ENCODE results near the gene PACS2.

The PACS2 gene

DNA sequence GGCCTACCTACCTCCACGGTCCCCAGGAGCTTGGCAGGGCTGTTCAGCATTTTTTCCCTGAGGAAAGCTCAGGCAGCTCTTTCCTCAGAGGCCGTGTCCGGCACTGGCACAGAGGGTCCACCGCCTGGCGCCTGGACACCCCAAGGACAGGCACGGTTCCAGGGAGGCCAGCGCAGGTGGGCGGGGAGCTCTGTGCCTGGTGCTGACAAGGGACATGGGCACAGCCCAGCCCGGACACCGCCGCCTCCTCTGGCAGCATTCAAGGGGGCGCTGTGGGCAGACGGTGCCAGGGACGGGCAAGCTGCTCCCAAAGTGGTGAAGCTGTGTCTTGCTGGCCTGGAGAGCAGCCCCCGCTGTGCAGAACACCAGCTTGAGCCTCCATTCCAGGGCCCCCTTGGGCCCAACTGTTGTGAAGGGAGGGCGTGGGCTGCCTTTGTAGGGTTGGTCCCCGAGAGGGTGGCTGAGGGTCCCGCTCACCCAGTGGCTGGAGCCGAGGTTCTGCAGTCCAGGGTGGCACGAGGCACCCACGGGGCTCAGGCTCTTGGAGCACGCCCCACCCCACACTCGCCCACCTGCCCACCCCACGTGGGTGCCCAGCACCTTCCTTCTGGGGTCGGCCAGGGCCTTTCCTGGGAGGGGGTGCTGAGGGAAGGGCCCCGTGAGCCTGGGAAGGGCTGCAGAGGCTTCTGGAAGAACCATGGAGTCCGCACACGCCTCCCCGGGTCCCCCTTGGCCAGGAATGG, 54.5 kb downstream of the PACS2 start:
- DNase-seq (ENCODE audit: low spot score): no peak

DNA sequence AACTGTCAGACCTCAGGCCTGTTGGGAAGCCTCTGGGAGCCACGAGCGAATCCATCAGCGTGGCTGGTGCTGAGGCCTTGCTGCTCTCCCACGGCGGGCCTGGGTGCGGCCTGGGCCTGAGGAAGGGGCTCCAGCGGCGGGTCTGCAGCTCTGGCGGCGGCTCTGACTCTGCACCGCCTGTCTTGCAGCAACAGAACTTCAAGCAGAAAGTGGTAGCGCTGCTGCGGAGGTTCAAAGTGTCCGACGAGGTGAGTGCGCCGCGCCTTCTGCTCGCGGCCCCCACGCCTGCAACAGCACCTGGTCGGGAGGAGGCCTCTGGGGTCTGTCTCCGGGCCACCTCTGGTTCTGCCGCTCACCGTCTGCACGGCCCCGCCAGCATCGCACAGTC, 55.1 kb downstream of the PACS2 start:
- DNase-seq (ENCODE audit: low spot score): no peak

DNA sequence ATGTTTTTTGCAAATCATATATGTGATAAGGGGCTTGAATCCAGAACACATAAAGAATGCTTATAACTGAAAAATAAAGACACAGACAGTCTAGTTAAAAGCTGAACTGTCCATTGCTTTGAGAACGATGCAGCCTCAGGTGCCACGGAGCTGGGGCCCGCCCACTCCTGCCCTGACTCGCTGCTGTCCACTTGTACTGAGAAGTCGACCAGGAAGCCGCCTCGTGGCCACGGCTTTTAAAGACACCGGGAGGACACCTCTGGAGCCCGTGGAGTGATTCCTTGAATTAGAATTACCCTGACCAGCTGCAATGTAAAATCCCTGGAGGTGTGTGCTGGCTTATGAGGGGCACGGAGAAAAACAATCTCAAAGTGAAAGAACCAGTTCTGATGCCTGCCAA, 59.8 kb downstream of the PACS2 start:
- DNase-seq (ENCODE audit: low spot score): no peak

DNA sequence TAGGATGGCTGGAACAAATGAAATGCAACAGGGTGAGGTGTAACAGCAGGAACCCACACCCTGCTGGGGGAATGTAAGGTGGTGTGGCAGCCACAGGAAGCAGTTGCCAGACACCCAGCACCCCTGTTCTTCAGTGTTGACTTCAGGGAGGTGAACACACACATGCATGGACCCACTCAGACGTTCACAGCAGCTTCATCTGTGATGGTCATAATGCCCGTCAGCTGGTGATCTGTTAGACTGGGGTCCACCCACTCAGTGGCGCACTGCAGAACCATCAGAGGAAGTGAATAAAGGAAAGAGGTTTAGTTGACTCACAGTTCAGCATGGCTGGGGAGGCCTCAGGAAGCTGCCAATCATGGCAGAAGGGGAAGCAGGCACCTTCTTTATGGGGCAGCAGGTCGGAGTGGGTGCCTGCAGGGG, 61.1 kb downstream of the PACS2 start:
- DNase-seq (ENCODE audit: low spot score): no peak

DNA sequence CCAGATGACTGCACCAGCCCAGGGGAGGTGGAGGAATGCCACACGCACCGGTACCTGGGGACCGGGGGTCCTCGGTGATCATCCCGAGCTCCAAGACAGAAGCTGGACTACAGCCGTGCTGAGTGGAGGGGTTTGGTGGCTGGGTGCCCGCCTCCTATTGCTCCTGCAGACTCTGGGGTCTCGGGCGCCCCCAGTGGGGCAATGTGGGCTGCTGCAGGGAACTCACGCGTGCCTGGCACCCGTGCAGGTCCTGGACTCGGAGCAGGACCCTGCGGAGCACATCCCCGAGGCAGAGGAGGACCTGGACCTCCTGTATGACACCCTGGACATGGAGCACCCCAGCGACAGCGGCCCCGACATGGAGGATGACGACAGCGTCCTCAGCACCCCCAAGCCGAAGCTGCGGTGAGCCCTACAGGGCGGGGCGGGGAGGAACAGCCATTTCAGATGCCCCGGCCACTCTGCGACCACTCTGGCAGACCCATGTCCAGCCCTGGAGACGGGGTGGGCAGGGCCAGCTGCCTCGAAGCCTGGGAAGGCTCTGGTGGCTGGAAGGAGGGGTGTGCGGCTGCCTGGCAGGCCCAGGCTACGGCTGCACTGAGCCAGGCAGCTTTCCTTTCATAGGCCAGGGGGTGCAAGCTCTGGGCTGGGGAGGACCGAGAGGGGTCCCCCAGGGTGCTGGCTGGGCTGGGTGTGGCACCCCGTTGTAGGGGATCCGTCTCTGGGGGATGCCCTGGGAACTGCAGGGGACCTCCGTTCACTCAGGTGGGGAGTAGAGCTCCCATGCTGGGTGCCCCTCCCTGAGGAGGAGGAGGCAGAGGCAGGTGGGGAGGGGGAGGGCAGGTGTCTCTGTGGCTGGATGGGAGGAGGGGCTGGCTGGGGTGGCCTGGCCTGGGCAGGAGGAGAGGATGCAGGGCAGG, 62.2 kb downstream of the PACS2 start:
- DNase-seq (ENCODE audit: low spot score): no peak

DNA sequence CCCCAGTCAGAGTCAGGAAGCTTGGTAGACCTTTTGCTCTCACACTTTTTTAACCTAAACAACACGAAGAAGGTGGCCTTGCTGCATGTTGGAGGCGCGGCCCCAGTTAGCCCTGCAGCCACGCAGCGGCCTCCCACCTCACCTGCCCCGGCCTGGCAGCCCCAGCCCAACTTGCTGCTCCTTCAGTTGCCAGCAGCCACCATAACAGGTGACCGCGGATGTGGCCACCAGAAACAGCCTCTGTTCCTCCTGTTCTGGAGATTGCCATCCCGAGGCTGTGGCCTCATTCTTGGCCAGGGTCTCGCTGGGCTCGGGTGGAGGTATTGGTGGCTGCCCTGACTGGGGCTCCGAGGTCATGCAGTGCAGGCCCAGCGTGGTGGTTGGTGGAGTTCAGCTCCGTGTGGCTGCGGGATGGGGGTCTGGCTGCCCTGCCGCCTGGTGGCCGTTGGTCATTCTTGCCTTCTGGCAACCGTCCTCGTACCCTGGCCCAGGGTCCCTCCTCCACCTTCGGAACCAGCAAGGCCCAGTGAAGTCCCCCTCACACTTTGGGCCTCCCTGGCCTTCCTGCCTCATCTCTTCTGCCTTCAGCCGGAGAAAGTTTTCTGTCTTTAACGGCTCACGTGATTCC, 63.1 kb downstream of the PACS2 start:
- no peak for DNase-seq (ENCODE audit: low spot score)

DNA sequence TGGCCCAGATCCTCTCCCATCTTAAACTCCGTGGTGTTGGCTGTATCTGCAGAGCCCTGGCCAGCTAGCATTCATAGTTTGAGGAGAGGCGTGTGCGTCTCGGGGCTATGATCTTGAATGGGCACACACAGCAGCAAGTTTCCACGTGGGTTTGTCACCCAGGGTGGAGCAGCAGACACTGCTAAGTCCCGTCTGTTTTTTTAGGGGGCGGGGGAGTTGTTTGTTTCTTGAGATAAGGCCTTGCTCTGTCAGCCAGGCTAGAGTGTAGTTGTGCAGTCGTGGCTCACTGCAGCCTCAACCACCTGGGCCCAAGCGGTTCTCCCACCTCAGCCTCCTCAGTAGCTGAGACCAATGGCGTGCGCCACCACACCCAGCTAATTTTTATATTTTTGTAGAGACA, 63.7 kb downstream of the PACS2 start:
- DNase-seq (ENCODE audit: low spot score): no peak

DNA sequence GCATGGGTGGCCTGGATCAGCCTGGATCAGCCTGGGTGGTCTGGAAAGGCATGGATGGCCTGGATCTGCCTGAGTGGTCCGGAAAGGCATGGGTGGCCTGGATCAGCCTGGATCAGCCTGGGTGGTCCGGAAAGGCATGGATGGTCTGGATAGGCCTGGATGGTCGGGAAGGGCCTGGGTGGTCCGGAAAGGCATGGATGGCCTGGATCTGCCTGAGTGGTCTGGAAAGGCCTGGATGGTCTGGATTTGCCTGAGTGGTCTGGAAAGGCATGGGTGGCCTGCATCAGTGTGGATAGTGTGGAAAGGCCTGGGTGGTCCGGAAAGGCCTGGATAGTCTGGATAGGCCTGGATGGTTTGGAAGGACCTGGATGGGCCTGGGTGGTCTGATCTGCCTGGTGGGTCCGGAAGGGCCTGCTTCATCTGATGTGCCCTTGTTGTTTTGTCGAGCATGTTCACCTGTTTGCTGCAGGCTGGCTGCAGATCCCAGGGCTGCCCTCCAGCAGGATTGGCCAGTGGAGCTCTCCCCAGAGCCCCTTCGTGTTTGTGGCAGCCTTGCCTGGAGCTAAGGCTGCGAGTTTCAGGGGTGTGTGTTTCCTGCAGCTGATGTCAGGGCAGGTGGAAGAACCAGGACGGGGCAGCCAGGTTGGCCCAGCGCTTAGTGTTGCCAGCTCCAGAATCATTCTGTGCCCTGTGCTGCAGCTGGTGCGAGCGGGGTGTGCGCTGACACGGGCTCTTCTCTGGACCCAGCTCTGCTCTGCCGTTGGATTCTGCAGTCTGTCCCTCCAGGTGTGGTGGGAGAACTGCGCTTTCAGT, 64.5 kb downstream of the PACS2 start:
- DNase-seq (ENCODE audit: low spot score): no peak

DNA sequence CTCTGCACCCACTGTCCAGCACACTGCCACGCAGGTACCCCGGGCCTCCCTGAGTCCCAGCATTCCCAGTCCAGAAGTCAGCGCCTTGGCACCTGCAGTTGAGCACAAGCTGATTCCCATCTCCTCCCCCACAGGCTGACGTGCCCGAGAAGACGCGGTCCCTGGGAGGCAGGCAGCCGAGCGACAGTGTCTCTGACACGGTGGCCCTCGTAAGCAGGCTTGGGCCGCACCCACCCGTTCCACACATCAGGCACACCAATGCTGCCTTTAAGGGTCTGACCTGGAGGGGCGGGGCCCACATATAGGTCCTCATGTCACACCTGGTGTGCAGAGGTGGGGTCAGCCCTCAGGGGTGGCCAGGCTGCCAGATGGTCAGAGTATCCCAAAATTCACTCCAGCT, 65.4 kb downstream of the PACS2 start:
- no peak for DNase-seq (ENCODE audit: low spot score)

DNA sequence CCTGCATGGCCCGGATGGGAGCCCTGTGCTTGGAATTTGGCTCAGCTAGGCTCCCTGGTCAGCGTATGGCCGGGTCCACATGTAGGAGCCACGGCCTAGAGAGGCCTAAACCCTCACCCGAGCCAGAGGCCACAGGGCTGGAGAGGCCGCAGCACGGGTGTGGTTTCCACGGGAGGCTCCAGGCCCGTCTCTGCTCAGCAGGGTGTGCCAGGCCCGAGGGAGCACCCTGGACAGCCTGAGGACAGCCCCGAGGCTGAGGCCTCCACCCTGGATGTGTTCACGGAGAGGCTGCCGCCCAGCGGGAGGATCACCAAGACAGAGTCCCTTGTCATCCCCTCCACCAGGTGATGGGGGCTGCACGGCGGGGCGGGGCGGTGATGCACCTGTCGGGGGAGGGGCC, 66.2 kb downstream of the PACS2 start:
- DNase-seq (ENCODE audit: low spot score): no peak

DNA sequence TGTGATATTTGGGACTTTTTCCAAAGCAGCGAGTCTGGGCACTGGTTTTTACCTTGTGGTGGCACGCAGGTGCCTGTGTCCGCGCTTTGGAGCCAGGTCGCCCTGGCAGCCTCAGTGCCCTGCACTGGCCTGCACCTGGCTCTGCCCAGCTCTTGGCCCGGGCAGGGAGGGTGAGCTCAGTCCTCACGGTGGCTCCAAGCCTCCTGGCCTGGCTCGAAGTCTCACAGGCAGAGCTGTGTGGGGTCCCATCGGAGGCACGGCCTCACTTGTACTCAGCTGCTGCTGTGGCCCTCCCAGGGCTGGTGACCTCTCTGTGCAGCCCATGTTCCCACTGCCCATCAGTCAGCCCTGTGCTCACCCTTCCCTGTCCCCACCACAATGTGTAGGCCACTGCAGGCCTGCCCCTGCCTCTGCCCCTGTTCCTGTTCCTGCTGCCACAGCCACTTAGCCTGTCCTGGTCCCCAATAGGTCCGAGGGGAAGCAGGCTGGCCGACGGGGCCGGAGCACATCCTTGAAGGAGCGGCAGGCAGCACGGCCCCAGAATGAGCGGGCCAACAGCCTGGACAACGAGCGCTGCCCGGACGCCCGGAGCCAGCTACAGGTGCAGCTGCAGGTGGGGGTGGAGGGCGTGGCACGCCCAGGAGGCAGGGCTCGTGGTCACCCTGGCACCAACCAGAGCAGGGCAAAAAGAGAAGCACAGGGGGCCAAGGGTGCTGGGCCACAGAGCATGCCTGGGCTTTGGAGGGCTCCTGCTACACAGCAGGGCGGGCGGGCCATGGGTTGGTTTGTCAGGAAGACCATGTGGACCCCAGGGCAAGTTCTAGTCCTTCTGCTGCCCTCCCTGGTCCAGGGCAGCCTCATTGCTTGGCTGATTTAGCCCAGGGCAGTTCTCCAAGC, 67.1 kb downstream of the PACS2 start:
- no peak for DNase-seq (ENCODE audit: low spot score)

DNA sequence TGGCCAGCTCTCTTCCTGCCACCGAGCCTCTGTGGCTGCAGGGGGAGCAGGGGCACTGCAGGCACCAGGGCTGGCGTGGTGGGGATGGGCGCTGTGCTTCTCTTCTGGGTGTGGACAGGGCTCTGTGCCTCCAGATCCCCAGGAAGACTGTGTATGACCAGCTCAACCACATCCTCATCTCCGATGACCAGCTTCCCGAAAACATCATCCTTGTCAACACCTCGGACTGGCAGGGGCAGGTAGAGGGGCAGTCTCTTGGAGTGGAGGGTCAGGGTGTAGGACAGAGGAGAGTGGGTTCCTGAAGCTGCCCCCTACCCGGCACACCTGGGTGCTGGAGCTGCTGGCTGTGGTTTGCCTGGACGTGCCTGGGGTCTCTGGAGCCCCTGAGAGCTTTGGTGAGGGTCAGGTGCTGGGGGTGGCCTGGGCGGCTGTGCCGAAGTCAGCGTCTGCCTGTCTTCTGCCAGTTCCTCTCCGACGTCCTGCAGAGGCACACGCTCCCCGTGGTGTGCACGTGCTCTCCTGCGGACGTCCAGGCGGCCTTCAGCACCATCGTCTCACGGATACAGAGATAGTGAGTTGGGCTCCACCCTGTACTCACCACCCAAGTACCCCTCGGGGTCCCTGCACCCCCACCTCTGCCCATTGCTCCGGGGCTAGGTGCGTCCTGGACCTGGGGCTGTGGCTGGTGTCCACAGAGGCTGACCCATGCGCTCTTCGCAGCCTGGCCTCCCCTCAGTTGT, 68.0 kb downstream of the PACS2 start:
- no peak for DNase-seq (ENCODE audit: low spot score)

DNA sequence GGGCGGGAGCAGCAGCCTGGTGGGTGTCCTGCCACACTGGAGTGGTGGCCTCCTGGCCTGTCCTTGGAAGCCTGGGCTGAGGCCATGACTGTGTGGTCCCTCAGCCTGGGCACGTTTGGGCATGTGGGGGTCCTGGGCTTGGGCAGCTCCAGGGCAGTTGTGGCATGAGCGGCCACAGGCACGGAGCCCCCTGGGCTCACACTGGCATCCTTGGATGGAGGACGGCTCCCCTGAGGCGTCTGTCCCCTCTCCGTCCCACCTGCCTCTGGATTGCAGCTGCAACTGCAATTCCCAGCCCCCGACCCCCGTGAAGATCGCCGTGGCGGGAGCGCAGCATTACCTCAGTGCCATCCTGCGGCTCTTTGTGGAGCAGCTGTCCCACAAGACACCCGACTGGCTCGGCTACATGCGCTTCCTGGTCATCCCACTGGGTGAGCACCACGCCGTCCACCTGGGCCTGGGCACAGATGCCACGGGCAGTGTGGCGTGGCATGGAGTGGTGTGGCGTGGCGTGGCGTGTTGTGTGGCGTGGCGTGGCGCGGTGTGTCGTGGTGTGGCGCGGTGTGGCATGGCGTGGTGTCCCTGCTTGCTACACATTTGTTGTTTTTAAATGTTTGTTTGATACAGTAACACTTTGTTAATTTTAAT, 68.7 kb downstream of the PACS2 start:
- DNase-seq (ENCODE audit: low spot score): no peak

DNA sequence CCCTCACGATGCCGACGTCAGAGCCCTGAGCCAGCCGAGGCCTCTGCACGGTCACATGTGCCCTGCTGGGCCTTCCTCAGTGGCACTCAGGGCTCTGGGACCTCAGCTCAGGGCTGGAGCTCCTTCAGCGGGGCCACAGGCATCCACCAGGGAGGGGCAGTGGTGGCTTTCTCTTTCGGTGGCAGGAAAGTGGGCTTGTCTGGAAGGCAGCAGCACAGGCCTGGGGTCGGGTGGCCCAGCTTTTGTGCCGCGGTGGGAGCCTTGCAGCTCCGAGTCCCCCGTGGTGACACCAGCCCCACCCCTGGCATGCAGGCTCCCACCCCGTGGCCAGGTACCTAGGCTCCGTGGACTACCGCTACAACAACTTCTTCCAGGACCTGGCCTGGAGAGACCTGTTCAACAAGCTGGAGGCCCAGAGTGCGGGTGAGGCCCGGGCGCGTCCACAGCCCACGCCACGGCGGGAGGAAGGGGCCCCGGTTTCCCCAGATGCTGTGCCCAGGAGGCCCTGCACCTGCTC, 69.6 kb downstream of the PACS2 start:
- DNase-seq (ENCODE audit: low spot score): no peak

DNA sequence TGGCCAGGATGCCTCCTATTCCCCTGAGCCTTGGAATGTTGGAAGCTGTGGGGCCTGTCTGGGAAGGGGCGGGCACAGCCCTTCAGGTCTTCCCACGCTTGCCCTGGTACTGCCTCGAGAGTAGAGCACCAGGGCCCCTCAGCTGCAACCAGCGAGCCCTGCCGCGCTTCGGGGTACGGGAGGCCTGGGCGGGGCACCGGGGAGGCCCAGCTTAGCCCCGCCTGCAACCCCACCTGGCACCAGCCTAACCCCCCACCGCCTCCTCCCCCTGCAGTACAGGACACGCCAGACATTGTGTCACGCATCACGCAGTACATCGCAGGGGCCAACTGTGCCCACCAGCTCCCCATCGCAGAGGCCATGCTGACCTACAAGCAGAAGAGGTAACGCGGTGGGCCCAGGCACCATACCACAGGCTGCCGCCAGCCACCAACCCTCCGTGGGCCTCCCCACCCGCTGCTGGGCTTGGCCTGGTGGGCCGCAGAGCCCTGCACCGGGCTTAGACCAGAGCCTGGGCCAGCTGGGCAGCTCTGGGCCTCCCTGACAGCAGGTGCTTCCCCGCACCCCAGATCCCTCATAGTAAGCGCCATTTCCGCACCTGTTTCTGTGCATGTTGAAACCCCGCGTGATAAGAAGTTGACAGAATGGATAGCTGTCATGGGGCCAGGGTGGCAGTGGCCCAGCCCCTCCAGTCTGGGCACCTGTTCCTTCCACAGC, 70.2 kb downstream of the PACS2 start:
- no peak for DNase-seq (ENCODE audit: low spot score)

DNA sequence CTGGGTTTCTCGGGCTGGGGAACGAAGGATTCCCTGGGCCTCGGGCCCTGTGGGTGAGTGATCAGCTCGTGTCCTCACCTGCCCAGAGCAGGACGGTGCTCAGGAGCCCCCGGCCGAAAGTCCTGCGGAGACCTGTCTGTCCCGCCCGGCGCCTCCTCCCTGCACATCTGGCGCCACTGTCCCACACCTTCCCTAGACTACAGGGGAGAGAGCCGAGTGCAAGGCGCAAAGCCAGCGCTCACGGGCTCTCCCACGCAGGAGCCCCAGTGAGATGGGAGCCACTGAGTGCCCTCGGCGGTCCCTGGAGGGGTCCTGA, 70.7 kb downstream of the PACS2 start:
- DNase-seq (ENCODE audit: low spot score): no peak

DNA sequence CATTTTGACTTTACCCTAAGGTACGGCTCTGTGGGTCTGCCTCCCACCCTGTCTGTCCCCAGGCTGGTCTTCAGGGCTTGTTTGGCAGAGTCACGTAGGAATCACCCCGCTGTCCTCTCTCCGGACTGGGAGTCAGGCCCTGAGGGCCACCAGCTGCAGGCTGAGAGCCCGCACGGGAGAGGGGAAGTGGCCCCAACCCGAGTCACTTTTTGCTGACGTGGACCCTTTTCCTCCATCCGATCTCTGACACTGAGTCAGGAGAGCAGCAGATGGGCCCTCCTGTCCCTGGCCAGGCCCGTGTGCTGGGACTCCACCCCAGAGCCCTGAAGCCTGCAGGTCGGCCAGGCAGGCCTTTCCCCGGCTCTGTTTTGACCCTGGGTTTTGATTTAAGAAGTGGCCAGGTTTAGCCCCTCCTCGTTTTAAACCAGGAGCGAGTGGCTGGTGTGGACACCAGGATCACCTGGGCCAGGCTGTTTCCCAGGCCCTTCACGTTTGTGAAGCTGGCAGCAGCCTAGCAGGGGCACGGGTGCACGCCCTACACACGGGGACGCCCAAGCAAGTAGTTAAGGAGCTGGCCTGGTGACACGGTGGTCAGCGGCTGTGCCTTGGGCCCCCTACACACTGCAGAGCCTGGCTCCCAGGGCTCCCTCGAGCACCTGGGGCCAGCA, 71.3 kb downstream of the PACS2 start:
- no peak for DNase-seq (ENCODE audit: low spot score)
